Testis (tissue), 2 donors: Measurements from ENCODE around the gene HOXA13.

Source experiments
- POLR2A ChIP-seq: fragments of 450-650 bp; IDR thresholded peaks from one replicate; pipeline ENCODE4 v1.6.1; 2017; ENCODE audit warnings: antibody characterized with exemption, mild to moderate bottlenecking, moderate library complexity
- TF ChIP-seq, protein P1 (sequence below), 3 experiments: fragments of 450-650 bp in 2 of 3; fragments of 200-600 bp in 1 of 3; sonication (generic) in 1 of 3; IDR thresholded peaks; one replicate each; pipeline ENCODE4 v1.5.1; 2016 to 2019; ENCODE audit warnings: antibody characterized with exemption in 3 of 3, mild to moderate bottlenecking in 2 of 3, moderate library complexity in 1 of 3

DNA sequence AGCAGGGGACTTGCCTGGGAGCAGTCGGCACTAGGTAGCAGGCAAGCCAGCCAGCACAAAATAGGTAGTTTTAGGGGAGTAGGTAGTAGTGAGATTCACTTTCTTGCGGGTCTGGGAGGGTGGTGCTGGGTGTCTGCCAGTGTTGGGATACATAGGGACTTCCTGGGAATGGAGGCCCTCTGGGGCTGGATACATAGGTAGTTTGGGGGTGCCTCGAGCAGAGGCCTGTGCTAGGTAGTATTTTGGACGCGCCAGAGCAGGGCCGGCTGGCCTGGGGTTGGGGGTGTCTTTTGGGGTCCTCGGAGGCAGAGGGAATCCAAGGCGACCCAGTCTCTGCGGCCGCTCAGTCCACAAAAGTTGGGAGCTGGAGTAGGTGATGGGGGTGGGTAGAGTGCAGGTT is 45.5 kb downstream of the HOXA13 start:
- TF ChIP-seq POLR2A = no peak
- TF ChIP-seq, protein P1, sequence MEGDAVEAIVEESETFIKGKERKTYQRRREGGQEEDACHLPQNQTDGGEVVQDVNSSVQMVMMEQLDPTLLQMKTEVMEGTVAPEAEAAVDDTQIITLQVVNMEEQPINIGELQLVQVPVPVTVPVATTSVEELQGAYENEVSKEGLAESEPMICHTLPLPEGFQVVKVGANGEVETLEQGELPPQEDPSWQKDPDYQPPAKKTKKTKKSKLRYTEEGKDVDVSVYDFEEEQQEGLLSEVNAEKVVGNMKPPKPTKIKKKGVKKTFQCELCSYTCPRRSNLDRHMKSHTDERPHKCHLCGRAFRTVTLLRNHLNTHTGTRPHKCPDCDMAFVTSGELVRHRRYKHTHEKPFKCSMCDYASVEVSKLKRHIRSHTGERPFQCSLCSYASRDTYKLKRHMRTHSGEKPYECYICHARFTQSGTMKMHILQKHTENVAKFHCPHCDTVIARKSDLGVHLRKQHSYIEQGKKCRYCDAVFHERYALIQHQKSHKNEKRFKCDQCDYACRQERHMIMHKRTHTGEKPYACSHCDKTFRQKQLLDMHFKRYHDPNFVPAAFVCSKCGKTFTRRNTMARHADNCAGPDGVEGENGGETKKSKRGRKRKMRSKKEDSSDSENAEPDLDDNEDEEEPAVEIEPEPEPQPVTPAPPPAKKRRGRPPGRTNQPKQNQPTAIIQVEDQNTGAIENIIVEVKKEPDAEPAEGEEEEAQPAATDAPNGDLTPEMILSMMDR (IDR thresholded peaks at IDR 0.05) = no peak
